NCI-H82 treated with DMSO at 0.1 percent for 48 hours (cell line): Measurements from ENCODE around the gene SPATA25.

ENCODE experiments used
- DNase-seq: peaks from one replicate; lab custom pipeline; 2025; ENCODE audit not compliant: unreplicated experiment; lab: John Stamatoyannopoulos, UW

The SPATA25 gene

DNA sequence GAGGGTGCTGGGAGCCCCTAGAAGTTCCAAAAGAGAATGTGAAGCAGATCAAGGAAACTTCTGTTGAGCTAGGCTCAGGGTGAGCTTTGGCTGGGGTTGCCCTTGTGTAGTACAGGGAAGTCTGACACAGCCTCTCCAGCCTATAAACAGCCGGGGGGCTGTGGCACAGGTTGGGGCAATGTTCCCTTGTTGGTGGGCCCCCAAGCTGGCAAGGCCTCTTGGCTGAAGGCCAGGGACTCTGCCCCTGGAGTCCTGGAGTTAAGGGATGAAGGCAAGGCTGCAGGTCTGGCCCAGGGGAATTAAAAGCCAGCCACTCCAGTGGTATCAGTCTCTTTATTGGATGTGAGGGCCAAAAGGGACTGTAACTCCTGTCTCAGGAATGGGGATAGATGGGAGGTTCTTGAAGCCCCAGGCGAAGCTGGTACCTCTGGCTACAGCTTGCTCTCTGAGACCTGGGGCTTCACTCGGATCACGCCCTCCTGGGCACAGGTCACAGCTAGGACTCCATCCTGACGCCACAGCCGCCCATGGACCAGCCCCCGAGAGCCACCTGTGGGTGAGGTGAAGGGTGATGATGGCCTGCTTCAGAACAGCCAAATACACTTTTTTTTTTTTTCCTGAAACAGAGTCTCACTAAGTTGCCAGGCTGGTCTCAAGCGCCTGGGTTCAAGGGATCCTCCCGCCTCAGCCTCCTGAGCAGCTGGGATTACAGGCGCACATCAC lies 45.9 kb downstream of the SPATA25 start:
- no peak for DNase-seq

DNA sequence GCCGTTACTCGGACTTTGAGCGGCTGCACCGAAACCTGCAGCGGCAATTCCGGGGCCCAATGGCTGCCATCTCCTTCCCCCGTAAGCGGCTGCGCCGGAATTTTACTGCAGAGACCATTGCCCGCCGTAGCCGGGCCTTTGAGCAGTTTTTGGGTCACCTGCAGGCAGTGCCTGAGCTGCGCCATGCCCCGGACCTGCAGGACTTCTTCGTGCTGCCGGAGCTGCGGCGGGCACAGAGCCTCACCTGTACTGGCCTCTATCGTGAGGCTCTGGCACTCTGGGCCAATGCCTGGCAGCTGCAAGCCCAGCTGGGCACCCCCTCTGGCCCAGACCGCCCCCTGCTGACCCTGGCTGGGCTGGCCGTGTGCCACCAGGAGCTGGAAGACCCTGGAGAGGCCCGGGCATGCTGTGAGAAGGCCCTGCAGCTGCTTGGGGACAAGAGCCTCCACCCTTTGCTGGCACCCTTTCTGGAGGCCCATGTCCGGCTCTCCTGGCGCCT lies 46.7 kb downstream of the SPATA25 start:
- DNase-seq, result no peak

DNA sequence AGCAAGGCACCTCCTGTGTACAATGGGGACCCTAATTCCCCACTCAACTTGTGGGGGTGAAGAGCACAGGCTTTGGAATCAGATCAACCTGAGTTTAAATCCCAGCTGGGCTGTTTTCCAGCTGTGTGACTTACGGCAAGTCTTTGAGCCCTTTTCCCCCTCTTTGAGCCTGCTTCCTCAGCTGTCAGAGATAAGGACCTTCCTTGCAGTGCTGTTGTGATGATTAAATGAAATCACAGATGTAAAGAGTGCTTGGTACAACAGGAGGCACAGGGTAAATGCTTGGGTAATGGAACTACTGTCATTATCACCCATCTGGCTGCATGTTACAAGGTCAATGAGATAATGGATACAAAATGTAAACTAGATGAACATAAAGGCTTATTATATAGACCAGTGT lies 50.6 kb downstream of the SPATA25 start:
- DNase-seq, result peak; percentile 27
